Mesothelial cell of epicardium (in vitro differentiated cells): Measurements from ENCODE around the gene PARG. TPM values are rescaled to one million over a fixed set of nuclear protein-coding genes. Genes with fewer than 3 reads are reported as not detected.

Source experiments
- DNase-seq, 2 experiments: peaks; one replicate each; pipeline ENCODE4 v3.0.0; 2021; ENCODE audit warnings: low spot score in 2 of 2; ENCODE audit not compliant: unreplicated experiment in 2 of 2
- H3K27ac Mint-ChIP-seq: 2 replicates; pipeline ENCODE4 v1.8.0; 2021; ENCODE audit warnings: mixed read lengths
- H3K27me3 Mint-ChIP-seq: 2 replicates; pipeline ENCODE4 v1.8.0; 2021; ENCODE audit warnings: low read depth, mixed read lengths
- H3K36me3 Mint-ChIP-seq: 2 replicates; pipeline ENCODE4 v1.8.0; 2021; ENCODE audit warnings: mixed read lengths
- H3K4me1 Mint-ChIP-seq: 2 replicates; pipeline ENCODE4 v1.8.0; 2021; ENCODE audit warnings: mixed read lengths
- H3K4me3 Mint-ChIP-seq: 2 replicates; pipeline ENCODE4 v1.8.0; 2021; ENCODE audit warnings: mild to moderate bottlenecking, moderate library complexity, mixed read lengths
- H3K9me3 Mint-ChIP-seq: 2 replicates; pipeline ENCODE4 v1.8.0; 2021; ENCODE audit warnings: mixed read lengths
- CTCF ChIP-seq: fragments of 200-600 bp; sonication (generic); IDR thresholded peaks from one replicate; pipeline ENCODE4 v1.5.0; 2021; ENCODE audit warnings: antibody characterized with exemption; ENCODE audit not compliant: unreplicated experiment
- total RNA-seq: library from RNA; stranded (reverse); gene quantifications from 3 replicates; pipeline ENCODE4 v1.2.1, GENCODE V29; 2021

The PARG gene
- total RNA-seq, 1 donor from 2014 or later, result 50.1 TPM

GRCh38 chr10:49817845-49818244, 124.0 kb downstream of the PARG start:
- H3K27me3 Mint-ChIP-seq, result no peaks in the 10 kb centered on the region
- no peaks in the 10 kb centered on the region for H3K4me1 Mint-ChIP-seq
- peaks cover 51% of the 10 kb centered on the region for H3K36me3 Mint-ChIP-seq
- no peak for TF ChIP-seq CTCF
- H3K9me3 Mint-ChIP-seq, result peaks cover 9% of the 10 kb centered on the region
- no peak overlapping the region for H3K4me3 Mint-ChIP-seq
- DNase-seq, result no peak
- no peak overlapping the region for H3K27ac Mint-ChIP-seq

- H3K4me3 Mint-ChIP-seq, result no peak overlapping the region
- peaks cover 17% of the 10 kb centered on the region for H3K9me3 Mint-ChIP-seq
- no peak overlapping the region for H3K27ac Mint-ChIP-seq
- H3K27me3 Mint-ChIP-seq, result no peaks in the 10 kb centered on the region
- DNase-seq, result no peak
- peaks cover 4% of the 10 kb centered on the region for H3K36me3 Mint-ChIP-seq
- TF ChIP-seq CTCF, result no peak
- no peaks in the 10 kb centered on the region for H3K4me1 Mint-ChIP-seq
Measured at GRCh38 chr10:49803988-49804387, 137.8 kb downstream of the PARG start.

GRCh38 chr10:49798275-49798674, 143.6 kb downstream of the PARG start:
- Mint-ChIP-seq H3K4me3 (no peak overlapping the region), H3K36me3 (no peaks in the 10 kb centered on the region), H3K4me1 (no peaks in the 10 kb centered on the region), H3K27ac (no peak overlapping the region), H3K27me3 (no peaks in the 10 kb centered on the region), H3K9me3 (no peaks in the 10 kb centered on the region)
- TF ChIP-seq CTCF, result no peak
- no peak for DNase-seq

DNA sequence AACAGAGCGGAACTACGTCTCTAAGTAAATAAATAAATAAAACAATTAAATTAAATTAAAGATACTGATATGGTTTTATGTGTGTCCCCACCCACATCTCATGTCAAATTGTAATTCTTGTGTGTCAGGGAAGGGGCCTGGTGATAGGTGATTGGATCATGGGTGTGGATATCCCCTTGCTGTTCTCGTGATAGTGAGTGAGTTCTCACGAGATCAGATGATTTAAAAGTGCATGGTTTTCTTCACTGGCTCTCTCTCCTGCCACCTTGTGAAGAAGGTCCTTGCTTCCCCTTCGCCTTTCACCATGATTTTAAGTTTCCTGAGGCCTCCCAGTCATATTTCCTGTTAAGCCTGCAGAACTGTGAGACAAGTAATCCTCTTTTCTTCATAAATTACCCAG, 150.7 kb downstream of the PARG start:
- DNase-seq, result no peak
- Mint-ChIP-seq H3K9me3 (no peaks in the 10 kb centered on the region), H3K36me3 (no peaks in the 10 kb centered on the region), H3K4me3 (no peak overlapping the region), H3K27me3 (no peaks in the 10 kb centered on the region), H3K27ac (no peak overlapping the region), H3K4me1 (no peaks in the 10 kb centered on the region)
- no peak for TF ChIP-seq CTCF

GRCh38 chr10:49784681-49785080, 157.1 kb downstream of the PARG start:
- peaks cover 14% of the 10 kb centered on the region for H3K27me3 Mint-ChIP-seq
- no peak overlapping the region for H3K4me3 Mint-ChIP-seq
- no peak for TF ChIP-seq CTCF
- no peaks in the 10 kb centered on the region for H3K4me1 Mint-ChIP-seq
- H3K27ac Mint-ChIP-seq, result no peak overlapping the region
- H3K36me3 Mint-ChIP-seq, result no peaks in the 10 kb centered on the region
- no peaks in the 10 kb centered on the region for H3K9me3 Mint-ChIP-seq
- DNase-seq, result no peak

DNA sequence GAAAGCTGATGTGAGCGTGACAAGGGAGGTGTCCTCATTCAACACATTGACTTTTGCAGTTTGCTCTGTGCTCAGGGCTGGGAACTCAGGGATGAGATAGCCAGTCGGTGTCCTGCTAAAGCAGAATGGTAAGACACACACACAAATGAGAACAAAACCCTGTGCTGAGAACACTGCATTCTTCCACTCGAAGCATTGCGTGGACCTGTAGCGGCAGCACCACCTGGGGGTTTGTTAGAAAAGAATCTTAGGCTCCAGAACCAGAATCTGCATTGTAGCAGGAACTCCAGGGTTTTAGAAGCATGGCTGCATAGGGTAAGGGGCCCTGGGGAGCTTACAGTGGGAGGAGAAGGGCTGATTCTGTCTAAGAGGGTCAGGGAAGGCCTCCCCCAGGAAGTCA, 158.2 kb downstream of the PARG start:
- H3K4me1 Mint-ChIP-seq, result no peaks in the 10 kb centered on the region
- no peaks in the 10 kb centered on the region for H3K36me3 Mint-ChIP-seq
- H3K4me3 Mint-ChIP-seq, result no peak overlapping the region
- H3K27ac Mint-ChIP-seq, result no peak overlapping the region
- no peak for TF ChIP-seq CTCF
- no peak for DNase-seq
- peaks cover 18% of the 10 kb centered on the region for H3K27me3 Mint-ChIP-seq
- no peaks in the 10 kb centered on the region for H3K9me3 Mint-ChIP-seq
